Stimulated activated CD4-positive, alpha-beta T cell treated with anti-CD3 and anti-CD28 coated beads, Interleukin-15, amount 100 ng/mL, for 24 hours (primary cell): ENCODE results near the gene MIOS.

ENCODE experiments used
- DNase-seq: peaks from one replicate; pipeline ENCODE4 v3.0.0-alpha.2; 2020

The MIOS gene

DNA sequence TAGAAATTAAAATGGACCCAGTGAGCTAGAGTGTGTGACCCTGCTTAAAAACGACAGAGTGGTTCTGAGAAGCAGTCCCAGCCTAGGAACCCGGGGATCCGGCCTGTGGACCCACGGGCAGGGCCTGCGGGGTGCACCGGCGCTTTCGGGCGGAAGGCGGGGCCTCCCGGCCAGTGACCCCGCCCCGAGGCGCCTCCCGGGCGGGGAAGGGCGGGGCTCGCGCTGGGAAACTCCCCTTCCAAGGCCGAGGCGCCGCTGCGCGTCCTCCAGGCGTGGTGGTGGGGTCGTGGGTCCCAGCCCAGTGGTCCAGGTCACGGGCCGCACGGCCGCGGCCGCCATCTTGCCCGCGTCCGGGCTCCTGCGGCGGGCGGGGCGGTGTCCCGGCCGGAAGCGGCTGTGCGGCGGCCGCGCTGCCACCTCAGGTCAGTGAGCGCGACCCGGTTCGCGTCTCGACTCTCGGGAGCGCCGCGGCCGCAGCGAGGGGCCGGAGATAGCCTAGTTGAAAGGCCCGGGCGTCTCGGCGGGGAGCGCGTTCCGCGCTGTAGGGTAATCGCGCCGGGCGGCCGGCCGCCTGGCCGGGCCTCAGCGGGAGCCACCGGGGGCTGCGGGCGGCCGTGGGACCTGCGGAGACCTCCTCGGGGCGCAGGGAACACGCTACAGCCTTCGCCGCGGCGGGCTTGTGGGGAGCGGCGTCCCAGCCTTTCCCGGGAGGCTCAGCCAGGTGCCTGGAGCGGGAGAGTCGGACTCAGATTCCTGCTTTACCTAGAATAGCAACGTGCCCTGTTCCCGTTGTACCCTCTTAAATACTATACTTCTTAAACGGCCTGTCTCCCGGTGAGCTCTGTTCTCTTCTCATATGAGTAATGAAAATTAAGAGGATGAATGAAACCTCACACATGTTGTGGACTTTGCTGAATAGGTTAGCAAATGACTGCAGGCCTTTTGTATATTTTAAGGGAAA lies at the start of gene MIOS:
TSS of gene MIOS (plus strand) at position 234 of the 961 bp plus-strand sequence. CDS start 5,592 bp downstream, outside the sequence.
- peak; percentile 88 for DNase-seq

DNA sequence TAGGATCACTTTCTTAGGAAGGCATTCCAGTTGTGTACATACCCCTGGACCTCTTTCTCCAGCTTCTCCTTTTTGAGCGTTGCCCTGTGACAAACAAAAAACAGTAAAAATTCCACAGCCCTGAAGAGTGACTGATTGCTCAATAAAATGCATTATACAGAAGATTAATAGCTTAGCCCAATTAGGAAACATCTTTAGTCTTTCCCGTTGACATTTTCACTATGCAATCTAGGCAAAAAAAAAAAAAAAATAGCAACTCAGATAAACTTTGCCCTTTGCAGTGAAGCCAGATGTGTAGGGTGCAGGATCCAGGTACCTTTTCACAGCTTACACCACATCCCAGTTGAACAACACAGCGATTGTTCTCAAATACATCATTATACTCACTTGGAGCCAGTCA lies 48.9 kb upstream of the MIOS start:
- no peak for DNase-seq

DNA sequence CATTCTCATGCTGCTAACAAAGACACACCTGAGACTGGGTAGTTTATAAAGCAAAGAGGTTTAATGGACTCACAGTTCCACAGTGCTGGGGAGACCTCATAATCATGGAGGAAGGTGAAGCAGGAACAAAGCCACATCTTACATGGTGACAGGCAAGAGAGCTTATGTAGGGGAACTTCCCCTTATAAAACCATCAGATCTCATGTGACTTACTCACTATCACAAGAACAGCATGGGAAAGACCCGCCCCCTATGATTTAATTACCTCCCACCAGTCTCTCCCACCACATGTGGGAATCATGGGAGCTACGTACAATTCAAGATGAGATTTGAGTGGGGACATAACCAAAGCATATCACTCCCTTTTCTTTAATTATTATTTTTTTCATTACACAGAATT lies 47.6 kb upstream of the MIOS start:
- DNase-seq, result no peak

DNA sequence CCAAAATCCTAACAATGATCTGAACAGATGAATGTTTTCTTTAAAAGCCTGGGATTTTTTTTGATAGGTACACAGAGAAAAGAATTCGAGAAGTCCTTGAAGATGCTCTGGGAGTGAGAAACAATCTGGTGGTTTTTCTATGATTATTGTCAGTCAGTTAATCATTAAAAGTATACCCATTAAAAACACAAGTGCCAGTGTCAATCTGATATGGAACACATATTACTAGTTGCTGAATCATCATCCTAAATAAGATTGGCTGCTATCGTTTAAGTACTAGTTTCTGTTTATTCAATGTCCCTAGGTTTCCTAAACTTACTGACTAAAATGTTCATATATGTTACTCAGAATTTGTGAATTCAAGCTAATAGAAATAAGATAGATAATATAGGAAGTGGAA lies 47.2 kb upstream of the MIOS start:
- DNase-seq, result no peak

DNA sequence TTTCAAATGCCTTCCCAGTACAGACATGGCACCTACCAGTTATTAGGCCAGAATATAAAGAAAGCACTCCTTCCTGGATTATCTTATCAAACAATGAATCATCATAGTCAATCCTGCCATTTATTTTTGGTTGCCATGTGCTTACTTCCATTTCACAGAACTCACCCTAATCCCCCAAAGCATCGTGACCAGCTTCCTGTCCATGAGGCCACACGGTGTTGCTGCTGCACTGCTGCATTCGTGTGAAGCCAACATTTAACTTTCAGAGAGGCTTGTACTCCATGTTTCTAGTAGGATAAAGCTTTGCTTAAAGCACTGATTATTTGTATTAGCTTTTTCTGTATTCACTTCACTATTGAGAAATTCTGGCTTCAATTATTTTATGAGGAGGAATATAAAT lies 45.4 kb upstream of the MIOS start:
- DNase-seq, result no peak

DNA sequence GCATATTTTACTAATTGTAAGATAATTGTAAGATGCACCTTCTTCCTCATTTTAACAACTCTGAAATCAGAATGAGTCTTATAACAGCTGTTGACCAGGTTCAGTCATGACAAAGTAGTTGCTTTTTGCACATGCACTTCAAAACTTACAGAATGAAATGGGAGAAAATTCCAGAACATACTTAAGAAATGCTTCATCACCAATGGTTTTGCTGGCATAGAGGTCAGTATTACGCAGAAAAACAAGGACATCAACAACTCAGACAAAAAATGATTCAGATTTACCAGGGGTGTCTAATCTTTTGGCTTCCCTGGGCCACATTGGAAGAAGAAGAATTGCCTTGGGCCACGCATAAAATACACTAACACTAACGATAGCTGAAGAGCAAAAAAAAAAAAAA lies 44.3 kb upstream of the MIOS start:
- no peak for DNase-seq

DNA sequence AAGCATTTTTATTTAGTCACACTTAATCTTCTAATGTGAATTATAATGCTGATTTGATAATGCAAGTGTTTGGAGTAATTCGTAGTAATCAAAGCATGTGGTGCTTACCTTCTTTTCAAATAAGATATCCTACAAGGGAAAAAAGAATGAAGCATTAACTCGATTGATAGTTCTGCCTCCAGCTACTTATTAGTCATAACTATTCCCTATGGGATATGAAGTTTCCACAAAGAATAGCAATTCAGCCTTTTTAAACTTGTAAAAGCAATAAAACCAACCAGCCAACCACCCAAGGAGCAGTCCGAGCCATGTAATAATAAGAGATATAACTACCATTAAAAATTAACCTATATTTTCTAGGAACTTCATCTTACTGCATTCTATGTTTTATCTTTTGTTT lies 42.6 kb upstream of the MIOS start:
- no peak for DNase-seq

DNA sequence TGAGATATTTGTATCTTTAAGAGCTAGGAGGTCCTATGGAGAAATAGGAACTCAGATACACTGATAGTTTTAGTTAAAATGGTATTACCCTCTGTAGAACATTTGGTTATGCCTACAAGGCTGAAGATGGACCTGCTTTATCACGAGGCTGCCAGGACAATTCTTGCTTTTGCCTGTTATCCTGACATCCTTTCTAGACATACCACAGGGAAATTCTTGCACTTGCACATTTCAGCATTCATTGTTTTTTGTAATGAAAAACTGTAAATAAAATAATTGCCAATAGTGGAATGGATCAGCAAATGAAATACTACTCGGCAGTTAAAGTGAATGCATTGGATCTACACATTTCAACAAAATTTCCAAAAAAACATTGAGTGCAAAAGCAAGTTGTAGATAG lies 40.7 kb upstream of the MIOS start:
- DNase-seq, result no peak

DNA sequence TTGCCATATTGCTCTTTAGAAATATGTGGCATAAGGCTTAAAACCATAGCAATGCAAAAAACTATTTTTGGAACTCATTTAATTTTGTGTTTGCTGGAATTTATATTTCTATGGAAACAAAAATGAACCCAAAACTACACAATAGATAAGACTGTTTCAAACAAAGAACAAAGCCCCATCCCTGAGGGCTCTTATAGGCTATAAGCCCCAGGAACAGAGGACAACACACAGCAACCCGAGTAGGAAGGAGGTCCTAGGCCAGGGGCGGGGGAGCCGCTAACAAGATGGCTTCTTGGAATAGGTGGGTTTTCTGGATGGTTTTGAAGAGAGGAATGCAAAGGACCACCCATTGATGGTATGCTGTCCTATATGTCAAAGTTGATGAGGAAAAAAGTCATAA lies 39.6 kb upstream of the MIOS start:
- no peak for DNase-seq

DNA sequence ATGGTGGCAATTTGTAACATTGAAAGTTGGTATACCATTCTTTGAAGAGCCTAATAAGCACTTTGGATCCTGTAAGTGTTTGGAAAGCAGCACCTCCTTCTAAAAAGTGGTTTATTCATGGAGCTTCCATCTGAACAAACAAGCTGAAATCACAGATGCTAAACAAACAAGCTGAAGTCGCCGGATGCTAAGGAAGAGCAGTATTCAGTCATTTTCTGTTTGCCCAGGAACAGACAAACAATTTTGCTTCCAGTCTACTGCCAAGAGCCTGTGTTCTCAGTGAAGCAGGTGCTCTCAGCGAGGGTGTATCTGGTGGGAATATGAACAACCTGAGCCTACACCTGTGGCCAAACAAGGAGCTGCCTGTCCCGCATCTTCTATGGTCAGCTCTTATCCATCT lies 37.4 kb upstream of the MIOS start:
- DNase-seq, result no peak

DNA sequence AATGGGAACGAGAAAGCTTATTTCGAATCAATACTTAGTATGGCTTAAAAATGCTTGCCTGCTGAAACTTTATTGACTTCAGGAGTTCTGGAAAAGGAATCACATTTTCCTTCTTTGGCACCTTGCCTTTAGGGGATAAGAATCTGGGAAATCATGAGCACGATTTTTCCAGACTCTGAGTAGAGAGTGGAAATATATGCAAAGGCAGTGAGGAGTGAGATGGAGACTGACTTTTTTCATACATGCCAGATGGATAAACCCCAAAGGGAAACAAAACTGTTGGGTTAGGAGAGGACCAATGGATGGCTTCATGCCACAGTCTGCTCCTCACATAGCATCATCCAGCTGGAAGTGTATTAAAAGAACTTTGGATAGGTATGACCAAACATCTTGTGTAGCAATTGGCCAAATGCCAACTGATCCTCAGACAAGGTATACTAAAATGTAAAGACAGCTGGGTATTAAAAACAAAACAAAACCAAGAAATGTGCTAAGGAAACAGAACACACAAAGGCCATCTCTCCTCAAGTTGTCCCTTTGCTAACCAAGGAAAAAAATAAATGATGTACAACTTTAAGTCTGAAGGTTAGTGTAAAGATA lies 32.8 kb upstream of the MIOS start:
- no peak for DNase-seq

DNA sequence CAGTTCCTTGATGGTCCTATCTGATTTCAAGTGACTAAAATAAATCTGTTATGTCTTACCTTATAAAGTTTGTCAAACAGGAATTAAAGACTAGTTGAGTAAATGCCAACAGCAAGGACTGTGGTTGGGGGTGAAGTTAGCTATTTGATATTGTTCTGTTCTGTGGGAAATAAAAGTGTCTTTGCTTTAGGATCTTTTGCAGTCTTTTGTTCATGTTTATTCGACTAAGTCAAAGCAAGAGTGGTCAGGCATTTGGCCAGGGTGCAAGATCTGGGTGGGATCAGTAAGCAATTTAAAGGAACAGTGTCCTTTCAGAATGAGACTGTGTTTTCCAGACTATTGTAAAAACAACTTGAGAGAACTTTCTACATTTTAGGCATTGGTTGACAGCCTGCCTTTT lies 31.0 kb upstream of the MIOS start, which contains the start of gene COL28A1:
TSS of gene COL28A1 (minus strand) at position 183 of the 400 bp plus-strand sequence. CDS start 2,998 bp downstream, outside the sequence.
- no peak for DNase-seq

DNA sequence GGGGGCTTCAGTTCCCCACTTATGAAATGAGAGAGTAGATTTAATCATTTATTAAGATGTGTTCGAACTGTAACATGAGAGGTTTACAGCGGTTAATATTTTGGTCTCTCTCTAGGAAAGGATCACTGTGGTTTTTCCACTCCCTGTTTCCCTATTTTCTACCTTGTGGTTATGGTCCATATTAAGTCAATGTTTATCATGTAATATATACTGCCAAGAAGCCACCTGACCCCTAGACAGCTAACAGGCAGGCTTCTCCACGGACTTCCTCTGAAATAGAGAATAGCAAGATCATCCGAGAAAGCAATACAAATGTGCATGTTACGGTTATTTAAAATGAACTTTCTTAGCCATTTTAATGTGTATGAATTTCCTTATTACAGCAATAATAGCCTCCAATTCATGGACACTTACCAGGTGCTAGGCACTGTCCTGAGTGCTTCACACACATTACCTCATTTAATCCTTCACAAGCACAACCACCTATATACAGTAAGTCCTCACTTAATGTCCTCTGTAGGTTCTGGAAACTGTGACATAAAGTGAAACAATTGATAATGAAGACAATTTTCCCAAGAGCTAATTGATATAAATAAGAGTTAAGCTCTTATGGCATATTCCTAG lies 30.2 kb upstream of the MIOS start:
- no peak for DNase-seq

DNA sequence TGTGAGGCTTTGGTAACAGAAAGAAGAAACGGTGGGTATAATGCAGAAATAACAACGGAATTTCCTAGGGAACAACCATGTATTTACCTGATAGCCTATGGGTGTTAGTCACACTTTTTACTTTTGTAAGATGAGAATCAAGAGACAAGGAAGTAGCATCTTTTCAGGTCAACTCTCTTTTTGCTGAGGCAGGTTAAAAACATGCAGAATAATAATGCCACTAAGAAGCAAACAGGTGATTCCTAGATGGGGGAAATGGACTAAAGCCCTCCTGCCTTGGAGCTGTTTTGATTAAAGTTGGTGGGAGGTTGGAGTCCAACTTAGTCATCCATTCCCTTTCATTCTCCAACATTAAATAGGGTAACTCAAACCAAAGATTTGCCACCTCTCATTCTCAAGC lies 29.0 kb upstream of the MIOS start:
- no peak for DNase-seq

DNA sequence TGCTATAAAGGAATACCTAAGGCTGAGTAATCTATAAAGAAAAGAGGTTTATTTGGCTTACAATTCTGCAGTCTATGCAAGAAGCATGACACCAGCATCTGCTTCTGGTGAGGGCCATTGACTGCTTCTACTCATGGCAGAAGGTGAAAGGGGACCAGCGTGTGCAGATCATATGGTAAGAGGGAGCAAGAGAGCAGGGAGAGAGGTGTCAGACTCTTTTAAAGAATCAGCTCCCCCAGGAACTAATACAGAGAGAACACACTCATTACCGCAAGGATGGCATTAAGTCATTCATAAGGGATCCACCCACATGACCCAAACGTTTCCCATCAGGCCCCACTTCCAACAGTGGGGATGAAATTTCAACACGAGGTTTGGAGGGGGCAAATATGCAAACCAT lies 27.5 kb upstream of the MIOS start:
- DNase-seq, result no peak

DNA sequence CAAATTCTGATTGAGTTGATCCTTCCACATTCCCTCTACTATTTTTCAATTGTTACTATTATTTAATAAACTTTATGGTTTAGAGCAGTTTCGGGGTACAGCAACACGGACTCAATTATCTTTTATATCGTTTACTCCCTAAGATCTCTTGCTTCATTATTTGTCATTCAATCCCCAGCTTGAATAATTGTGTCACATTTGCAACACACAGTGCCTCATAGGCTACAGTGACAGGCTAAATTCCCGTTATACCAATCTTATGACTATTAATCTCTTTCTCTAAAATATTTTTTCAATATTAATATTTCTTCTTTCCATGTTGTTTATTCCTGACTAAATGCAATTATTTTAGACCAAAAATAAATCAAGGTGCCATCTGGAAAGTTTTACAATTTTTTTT lies 27.0 kb upstream of the MIOS start:
- DNase-seq, result no peak

DNA sequence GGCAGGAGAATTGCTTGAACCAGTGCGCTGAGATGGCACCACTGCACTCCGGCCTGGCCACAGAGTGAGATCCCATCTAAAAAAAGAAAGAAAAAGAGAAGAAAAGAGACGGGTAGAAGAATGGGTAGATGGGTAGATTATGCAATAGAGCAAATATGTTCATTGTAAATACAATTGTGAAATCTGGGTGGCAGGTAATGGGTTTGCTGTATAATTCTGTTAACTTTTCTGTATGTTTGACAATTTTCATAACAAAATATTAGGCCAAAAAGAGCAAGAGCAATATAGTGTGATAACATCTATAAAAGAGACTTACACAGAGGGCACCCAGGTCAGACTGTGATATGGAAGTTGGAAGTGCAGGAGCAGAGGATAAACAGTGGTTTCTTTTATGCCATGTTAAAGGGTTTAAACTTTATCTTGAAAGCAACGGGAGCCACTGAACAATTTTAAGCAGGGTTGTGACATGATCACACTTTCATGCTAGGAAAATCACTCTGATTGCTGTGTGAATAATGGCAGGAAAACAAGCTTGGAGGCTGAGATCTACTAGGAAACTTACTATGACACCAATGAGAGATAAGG lies 24.3 kb upstream of the MIOS start:
- no peak for DNase-seq

DNA sequence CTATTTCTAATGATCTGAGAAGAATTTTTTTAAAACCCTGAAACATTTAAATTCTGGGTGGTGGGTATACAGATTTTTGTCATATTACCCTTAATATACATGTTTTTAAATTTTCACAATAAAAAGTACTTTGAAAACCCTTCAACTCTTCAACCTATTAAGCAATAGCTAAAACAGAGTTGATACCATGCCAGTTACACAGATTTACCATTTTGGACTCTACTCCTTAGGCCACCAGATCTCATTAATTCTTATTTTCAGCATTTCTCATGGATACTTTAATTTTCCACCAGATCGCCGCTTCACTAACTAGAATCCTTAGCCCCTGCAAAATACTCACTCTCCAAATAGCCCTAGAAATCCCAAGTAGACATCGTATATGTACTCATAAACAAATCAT lies 18.3 kb upstream of the MIOS start:
- no peak for DNase-seq

DNA sequence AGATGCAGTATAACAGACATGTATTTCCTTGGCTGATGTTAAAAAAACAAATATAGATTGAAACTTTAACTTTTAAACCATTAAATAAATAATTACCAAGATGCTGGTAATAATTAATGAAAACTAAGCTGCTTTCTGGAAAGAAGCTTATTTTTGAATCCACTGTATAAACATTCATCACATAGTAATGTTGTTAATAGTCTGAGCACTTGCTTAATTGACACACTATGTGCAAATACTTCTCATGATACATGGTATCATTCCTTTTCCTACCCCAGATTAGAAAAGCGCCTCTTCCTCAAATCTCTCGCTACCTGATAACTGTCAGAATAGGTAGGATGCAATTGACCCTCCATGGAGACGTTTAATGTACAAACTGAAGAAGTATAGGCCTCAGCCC lies 16.0 kb upstream of the MIOS start:
- DNase-seq, result no peak

DNA sequence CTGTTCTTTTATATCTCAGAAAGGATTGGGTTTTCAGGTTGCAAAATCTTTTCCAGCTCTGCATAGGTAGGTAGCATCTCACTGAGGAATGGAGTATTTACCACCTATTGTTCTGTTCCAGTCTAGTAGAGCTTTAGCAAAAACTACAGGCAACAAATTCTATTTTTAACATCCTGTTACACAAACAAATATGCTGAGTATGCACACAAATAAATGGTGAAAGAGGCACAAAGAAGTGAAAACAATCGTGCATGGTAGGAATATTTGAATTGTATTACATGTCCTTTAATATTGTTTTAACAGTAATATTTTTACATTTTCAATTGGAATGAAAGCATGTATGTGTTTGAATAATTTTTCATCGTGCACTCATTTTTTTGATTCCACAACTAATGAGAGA lies 14.5 kb upstream of the MIOS start:
- no peak for DNase-seq

DNA sequence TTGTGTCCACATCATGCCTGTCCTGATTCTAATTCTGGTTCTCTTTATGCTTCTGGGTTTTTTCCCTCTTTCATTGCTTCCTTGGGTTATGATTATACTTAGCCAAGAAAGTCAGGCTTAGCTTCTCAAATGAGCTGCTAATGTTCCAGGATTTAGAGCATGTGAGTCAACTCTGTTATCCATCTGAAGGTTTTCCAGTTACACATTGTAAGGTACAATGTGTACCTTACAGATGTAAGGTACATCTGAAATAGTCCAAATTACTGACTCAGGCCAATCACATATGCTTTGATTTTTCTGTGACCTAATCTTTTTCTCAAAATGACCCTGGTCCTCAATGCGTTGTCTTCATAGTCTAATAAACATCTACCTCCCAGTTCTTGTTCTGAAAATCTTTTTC lies 13.3 kb upstream of the MIOS start:
- no peak for DNase-seq

DNA sequence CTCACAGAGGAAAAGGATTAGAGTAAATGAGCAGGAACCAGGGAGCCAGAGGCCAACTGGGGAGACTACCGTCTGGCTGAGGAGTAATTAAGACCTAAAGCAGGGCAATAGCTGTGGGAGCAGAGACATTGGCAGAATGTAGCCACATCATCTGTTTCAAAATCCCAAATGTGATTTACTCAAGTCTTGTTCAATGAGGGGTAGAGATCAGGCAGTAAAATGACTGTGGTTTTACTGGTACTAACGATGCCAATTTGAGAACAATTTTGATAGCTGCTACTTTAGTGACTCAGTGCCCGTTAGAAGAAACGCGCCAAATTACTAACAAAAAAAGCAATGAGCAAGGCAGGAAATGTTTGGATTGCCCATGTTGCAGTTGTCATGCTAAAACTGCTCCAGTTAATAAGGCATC lies 12.7 kb upstream of the MIOS start:
- DNase-seq, result no peak
